RPMI7951 (cell line): ENCODE data around the gene EDARADD. TPM values are rescaled to one million over a fixed set of nuclear protein-coding genes. Genes with fewer than 3 reads are reported as not detected.
"Not testable (repeated sequence)": the region's sequence is repeated elsewhere in the genome, so short reads cannot be mapped to it uniquely, and the experiment has no call there.

Source experiments
- DNase-seq: peaks from one replicate; pipeline ENCODE4 v3.0.0-alpha.2; 2012; ENCODE audit warnings: low read depth
- total RNA-seq: library from RNA; depleted of rRNA; stranded (reverse); fragments of >200 nt; shearing (Covaris generic); gene quantifications from 2 replicates; pipeline ENCODE4 v1.2.3, GENCODE V29; 2014

The EDARADD gene
- total RNA-seq, 1 experiment from 2014 or later, result 1.7 TPM

- no peak for DNase-seq
Observed at GRCh38 chr1:236486356-236487002, 92.4 kb downstream of the EDARADD start.

GRCh38 chr1:236489161-236489560 lies 95.1 kb downstream of the EDARADD start:
- not testable (repeated sequence) for DNase-seq

- peak; percentile 51 for DNase-seq
Observed at GRCh38 chr1:236489710-236490377, 95.8 kb downstream of the EDARADD start.

GRCh38 chr1:236491469-236492136 lies 97.5 kb downstream of the EDARADD start:
- DNase-seq, result no peak

- no peak for DNase-seq
Observed at GRCh38 chr1:236492378-236492777, 98.3 kb downstream of the EDARADD start.

GRCh38 chr1:236494082-236494481 lies 100.0 kb downstream of the EDARADD start:
- no peak for DNase-seq

- no peak for DNase-seq
Observed at GRCh38 chr1:236494586-236495466, 100.7 kb downstream of the EDARADD start.

GRCh38 chr1:236495467-236496112 lies 101.5 kb downstream of the EDARADD start:
- no peak for DNase-seq

- DNase-seq, result no peak
Observed at GRCh38 chr1:236497908-236498307, 103.8 kb downstream of the EDARADD start.

GRCh38 chr1:236501093-236501492 lies 107.0 kb downstream of the EDARADD start:
- DNase-seq, result no peak

GRCh38 chr1:236502579-236502971 lies 108.5 kb downstream of the EDARADD start:
- DNase-seq, result peak; percentile 10

- peak; percentile 68 for DNase-seq
Observed at GRCh38 chr1:236502972-236503639, 109.0 kb downstream of the EDARADD start.

GRCh38 chr1:236504338-236504737 lies 110.3 kb downstream of the EDARADD start:
- DNase-seq, result not testable (repeated sequence)

- DNase-seq, result no peak
Observed at GRCh38 chr1:236507022-236507700, 113.1 kb downstream of the EDARADD start.

GRCh38 chr1:236508593-236509027 lies 114.5 kb downstream of the EDARADD start:
- no peak for DNase-seq

GRCh38 chr1:236509203-236509602 lies 115.1 kb downstream of the EDARADD start:
- DNase-seq, result no peak

- no peak for DNase-seq
Observed at GRCh38 chr1:236509647-236510401, 115.7 kb downstream of the EDARADD start.

- no peak for DNase-seq
Observed at GRCh38 chr1:236511735-236512418, 117.8 kb downstream of the EDARADD start.
